HepG2 (cell line): ENCODE measurements around the gene WSB2. TPM values are rescaled to one million over a fixed set of nuclear protein-coding genes. Genes with fewer than 3 reads are reported as not detected.

Source experiments
- ATAC-seq: fragments of 200-7000 bp; cut with Tn5 transposase; 3 replicates; pipeline ENCODE4 v1.9.1; 2020; ENCODE audit warnings: mild to moderate bottlenecking, moderate library complexity
- BruUV-seq: library from RNA; stranded (reverse); fragments of 400-500 nt; replicated peaks from 2 replicates; lab custom pipeline; 2021; lab: Mats Ljungman, UMichigan
- CTCF ChIA-PET: fragments of 300-600 bp; formaldehyde crosslinking; extraction: SDS; loops from one replicate; lab custom pipeline; 2021; ENCODE audit warnings: low total read pairs, inconsistent platforms, low intra/inter-chr PET ratio; lab: Yijun Ruan, JAX
- POLR2A ChIA-PET: fragments of 350-600 bp; sonication (Branson Sonifier 250); formaldehyde crosslinking; loops from one replicate; lab custom pipeline; 2020; ENCODE audit warnings: antibody characterized with exemption, inconsistent platforms; lab: Yijun Ruan, JAX
- DNase-seq: peaks from one replicate; pipeline ENCODE4 v3.0.0-alpha.2; 2015; ENCODE audit warnings: low spot score
- FAIRE-seq: peaks from 3 replicates; lab custom pipeline; 2011; peaks lifted over from hg19 to GRCh38; lab: Jason Lieb, UNC
- H2AFZ ChIP-seq: one replicate; pipeline ENCODE4 v1.6.1; 2011; ENCODE audit warnings: low read length, inconsistent platforms
- H3K27ac ChIP-seq: fragments of 300-600 bp; 3 replicates; pipeline ENCODE4 v1.8.0; 2011; ENCODE audit warnings: mixed run types, mild to moderate bottlenecking, mixed read lengths, low read length, inconsistent platforms; ENCODE audit not compliant: insufficient read depth; ENCODE audit errors: extremely low read length
- H3K27me3 ChIP-seq, 2 experiments: fragments of 200-600 bp in 1 of 2; 2 replicates in 1 of 2; 3 replicates in 1 of 2; pipeline versions ENCODE4 v1.6.0 to v1.8.0; 2011; ENCODE audit warnings: low read length in 2 of 2, mild to moderate bottlenecking in 2 of 2, moderate library complexity in 2 of 2, inconsistent platforms in 1 of 2; ENCODE audit not compliant: insufficient read depth in 2 of 2, control insufficient read depth in 1 of 2
- H3K36me3 ChIP-seq, 2 experiments: fragments of 200-600 bp in 1 of 2; replicated peaks in 1 of 2; 2 replicates in 1 of 2; 3 replicates in 1 of 2; pipeline versions ENCODE4 v1.5.1 to v1.8.0; 2011; ENCODE audit warnings: low read length in 2 of 2, inconsistent platforms in 1 of 2; ENCODE audit not compliant: insufficient read depth in 2 of 2, control insufficient read depth in 1 of 2
- H3K4me1 ChIP-seq: 2 replicates; pipeline ENCODE4 v1.5.1; 2012; ENCODE audit warnings: low read length, inconsistent platforms; ENCODE audit not compliant: insufficient read depth
- H3K4me2 ChIP-seq: 2 replicates; pipeline ENCODE4 v1.6.0; 2011; ENCODE audit warnings: low read depth, low read length, inconsistent platforms
- H3K4me3 ChIP-seq, 3 experiments: fragments of 200-600 bp in 1 of 3; sonication (generic), shearing (Covaris generic) in 1 of 3; replicated peaks in 1 of 3; 2 replicates each; pipeline ENCODE4 v1.5.1; 2011 to 2016; ENCODE audit warnings: low read length in 3 of 3, inconsistent platforms in 2 of 3, low read depth in 2 of 3, mild to moderate bottlenecking in 2 of 3, control low read depth in 1 of 3, mixed read lengths in 1 of 3; ENCODE audit not compliant: insufficient read depth in 1 of 3
- H3K79me2 ChIP-seq: one replicate; pipeline ENCODE4 v1.6.1; 2011; ENCODE audit warnings: low read length, inconsistent platforms; ENCODE audit not compliant: insufficient read depth
- H3K9ac ChIP-seq: 2 replicates; pipeline ENCODE4 v1.6.0; 2011; ENCODE audit warnings: mild to moderate bottlenecking, low read depth, low read length, inconsistent platforms; ENCODE audit not compliant: insufficient read depth
- H3K9me3 ChIP-seq: 2 replicates; pipeline ENCODE4 v1.5.1; 2012; ENCODE audit warnings: mild to moderate bottlenecking, low read length
- H4K20me1 ChIP-seq: 2 replicates; pipeline ENCODE4 v1.6.0; 2011; ENCODE audit warnings: inconsistent platforms, mild to moderate bottlenecking, low read length, moderate library complexity; ENCODE audit not compliant: insufficient read depth
- ETV5 ChIP-seq: IDR thresholded peaks from 2 replicates; pipeline ENCODE4 v1.6.1; 2018; ENCODE audit warnings: missing biosample characterization, missing genetic modification reagents, inconsistent platforms, borderline replicate concordance
- GABPB1 ChIP-seq: IDR thresholded peaks from 2 replicates; pipeline ENCODE4 v1.6.1; 2016; ENCODE audit warnings: mild to moderate bottlenecking, missing genetic modification reagents, moderate library complexity, missing compliant biosample characterization
- KLF11 ChIP-seq: IDR thresholded peaks from 2 replicates; pipeline ENCODE4 v1.6.1; 2016; ENCODE audit warnings: missing compliant biosample characterization
- NFE2L1 ChIP-seq: sonication (generic); formaldehyde crosslinking; IDR thresholded peaks from 2 replicates; pipeline ENCODE4 v1.4.0; 2020; ENCODE audit warnings: missing genetic modification reagents, mild to moderate bottlenecking, borderline replicate concordance
- ONECUT2 ChIP-seq: sonication (generic); formaldehyde crosslinking; IDR thresholded peaks from 2 replicates; pipeline ENCODE4 v1.4.0; 2020; ENCODE audit warnings: missing genetic modification reagents
- RBM39 ChIP-seq: fragments of 200-400 bp; formaldehyde crosslinking; IDR thresholded peaks from one replicate; pipeline ENCODE4 v1.6.1; 2018; ENCODE audit warnings: antibody characterized with exemption, mild to moderate bottlenecking, low read depth, low read length; ENCODE audit not compliant: poor library complexity, severe bottlenecking
- REST ChIP-seq, 2 experiments: IDR thresholded peaks; 2 replicates each; pipeline ENCODE4 v1.6.1; 2011 to 2012; ENCODE audit warnings: low read length in 2 of 2, borderline replicate concordance in 1 of 2, low read depth in 1 of 2, mild to moderate bottlenecking in 1 of 2, moderate library complexity in 1 of 2
- RORA ChIP-seq: sonication (generic); formaldehyde crosslinking; IDR thresholded peaks from 2 replicates; pipeline ENCODE4 v1.5.0; 2020; ENCODE audit warnings: mild to moderate bottlenecking, missing genetic modification reagents, moderate library complexity
- SP2 ChIP-seq: sonication (generic); formaldehyde crosslinking; IDR thresholded peaks from 2 replicates; pipeline ENCODE4 v1.5.1; 2020; ENCODE audit warnings: mild to moderate bottlenecking, missing genetic modification reagents
- THYN1 ChIP-seq: sonication (generic); formaldehyde crosslinking; IDR thresholded peaks from 2 replicates; pipeline ENCODE4 v1.8.1; 2023; ENCODE audit warnings: low read depth, mild to moderate bottlenecking, moderate library complexity, missing genetic modification reagents, borderline replicate concordance
- ZNF180 ChIP-seq: sonication (generic); formaldehyde crosslinking; IDR thresholded peaks from 2 replicates; pipeline ENCODE4 v1.4.0; 2020; ENCODE audit warnings: low read depth, missing genetic modification reagents, borderline replicate concordance
- WGBS: methylation state at CpG from one replicate; pipeline ENCODE4 v1.1.6; 2017; ENCODE audit warnings: low lambda C conversion rate; 5-methylcytosine and 5-hydroxymethylcytosine counted together
- in situ Hi-C: cut with HindIII; loops from 2 replicates; pipeline ENCODE4 v1.10.0; 2017; ENCODE audit warnings: low pct_unique_long_range_greater_than_20kb; ENCODE audit not compliant: extremely low pct_ligation_motif_present
- intact Hi-C: fragments of 100-400 bp; cut with micrococcal nuclease; formaldehyde crosslinking; loops from one replicate; pipeline ENCODE4 v1.10.0; 2022; ENCODE audit not compliant: unreplicated experiment
- polyA plus RNA-seq, 8 experiments: library from polyadenylated mRNA; depleted of rRNA in 3 of 8; stranded (reverse) in 7 of 8; unstranded in 1 of 8; fragments of >200 nt; fragmentation: Illumina TruSeq in 4 of 8; extraction: Trizol in 4 of 8; gene quantifications; 2 replicates each; pipeline versions ENCODE4 v1.2.1 to v1.2.3, GENCODE V29; 2011 to 2016; ENCODE audit warnings: low read depth in 4 of 8, missing spikeins in 1 of 8, mixed read lengths in 1 of 8; ENCODE audit not compliant: insufficient read depth in 1 of 8
- total RNA-seq, 5 experiments: library from RNA; depleted of rRNA; stranded (reverse); fragments of >200 nt; fragmentation: Illumina TruSeq; extraction: Trizol; gene quantifications; 2 replicates each; pipeline ENCODE4 v1.2.3, GENCODE V29; 2016; ENCODE audit warnings: low read depth in 1 of 5
- TF ChIP-seq, protein P1 (sequence below): sonication (generic); formaldehyde crosslinking; IDR thresholded peaks from 2 replicates; pipeline ENCODE4 v1.8.1; 2023; ENCODE audit warnings: mild to moderate bottlenecking, missing genetic modification reagents

The WSB2 gene
- total and polyA plus RNA-seq, 2 of the 13 experiments (the other 11 are each of a cell fraction or from before 2014, with no cell fraction given): 31.0 to 82.8 TPM

- in situ Hi-C loops (no loop called here), intact Hi-C loops (no loop called here)
- no peak for ATAC-seq
- no peaks in the 10 kb centered on the region for H4K20me1 ChIP-seq
- H3K27me3 ChIP-seq: no peaks in the 10 kb centered on the region
- FAIRE-seq: no peak
- H2AFZ ChIP-seq: no peak overlapping the region
- ChIA-PET CTCF (no interaction called here), POLR2A (no interaction called here)
- 63% methylated on average over 2 of the region's 2 CpGs for WGBS
- no peaks in the 10 kb centered on the region for H3K9me3 ChIP-seq
- TF ChIP-seq GABPB1 (CRISPR knock-in tag): no peak
- no peak for TF ChIP-seq NFE2L1
- TF ChIP-seq RBM39: no peak
- TF ChIP-seq SP2 (CRISPR knock-in tag): no peak
- TF ChIP-seq ZNF180 (CRISPR knock-in tag): no peak
- no peak overlapping the region for H3K27ac ChIP-seq
- BruUV-seq: no TSS peak
- H3K9ac ChIP-seq: no peak overlapping the region
- no peak for DNase-seq
- no peaks in the 10 kb centered on the region for H3K4me1 ChIP-seq
- no peak overlapping the region for H3K4me2 ChIP-seq
- no peaks in the 10 kb centered on the region for H3K79me2 ChIP-seq
- no peak overlapping the region for H3K4me3 ChIP-seq
- no peaks in the 10 kb centered on the region for H3K36me3 ChIP-seq
Observed at GRCh38 chr12:117998719-117999118, 62.3 kb downstream of the WSB2 start.

- no peak for FAIRE-seq
- Histone ChIP-seq H3K4me1 (no peaks in the 10 kb centered on the region), H3K79me2 (no peaks in the 10 kb centered on the region), H3K27me3 (no peaks in the 10 kb centered on the region), H2AFZ (no peak overlapping the region), H3K9me3 (no peaks in the 10 kb centered on the region), H3K27ac (no peak overlapping the region), H4K20me1 (no peaks in the 10 kb centered on the region), H3K4me2 (no peak overlapping the region), H3K9ac (no peak overlapping the region), H3K4me3 (no peak overlapping the region), H3K36me3 (no peaks in the 10 kb centered on the region)
- in situ Hi-C loops (no loop called here), intact Hi-C loops (no loop called here)
- ChIA-PET POLR2A (no interaction called here), CTCF (no interaction called here)
- ATAC-seq: no peak
- BruUV-seq: no TSS peak
- DNase-seq: no peak
- WGBS: 55% methylated on average over 3 of the region's 3 CpGs
- TF ChIP-seq KLF11 (CRISPR knock-in tag) (no peak), ETV5 (CRISPR knock-in tag) (no peak), REST (IDR thresholded peaks at IDR 0.05; ENCODE audit: borderline replicate concordance in 1 of 2, low read depth in 1 of 2, low read length in 2 of 2) (no peak), THYN1 (CRISPR knock-in tag) (no peak), RORA (CRISPR knock-in tag) (no peak), ONECUT2 (no peak)
- TF ChIP-seq, protein P1, sequence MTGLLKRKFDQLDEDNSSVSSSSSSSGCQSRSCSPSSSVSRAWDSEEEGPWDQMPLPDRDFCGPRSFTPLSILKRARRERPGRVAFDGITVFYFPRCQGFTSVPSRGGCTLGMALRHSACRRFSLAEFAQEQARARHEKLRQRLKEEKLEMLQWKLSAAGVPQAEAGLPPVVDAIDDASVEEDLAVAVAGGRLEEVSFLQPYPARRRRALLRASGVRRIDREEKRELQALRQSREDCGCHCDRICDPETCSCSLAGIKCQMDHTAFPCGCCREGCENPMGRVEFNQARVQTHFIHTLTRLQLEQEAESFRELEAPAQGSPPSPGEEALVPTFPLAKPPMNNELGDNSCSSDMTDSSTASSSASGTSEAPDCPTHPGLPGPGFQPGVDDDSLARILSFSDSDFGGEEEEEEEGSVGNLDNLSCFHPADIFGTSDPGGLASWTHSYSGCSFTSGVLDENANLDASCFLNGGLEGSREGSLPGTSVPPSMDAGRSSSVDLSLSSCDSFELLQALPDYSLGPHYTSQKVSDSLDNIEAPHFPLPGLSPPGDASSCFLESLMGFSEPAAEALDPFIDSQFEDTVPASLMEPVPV (CRISPR knock-in tag): no peak
Observed at GRCh38 chr12:117994551-117995438, 66.2 kb downstream of the WSB2 start.
